NT2/D1 (cell line): ENCODE measurements around the gene GPR35.

Source experiments
- YY1 ChIP-seq: IDR thresholded peaks from 2 replicates; pipeline ENCODE4 v1.6.1; 2011; ENCODE audit not compliant: insufficient read length, insufficient read depth
- ZNF274 ChIP-seq: IDR thresholded peaks from 2 replicates; pipeline ENCODE4 v1.6.1; 2011; ENCODE audit warnings: mild to moderate bottlenecking, low read depth, low read length

GRCh38 chr2:240583774-240584173, 41.5 kb upstream of the GPR35 start:
- TF ChIP-seq ZNF274 (no peak), YY1 (no peak)
